ENCODE results near the gene PLEKHH3.

The PLEKHH3 gene

GRCh38 chr17:42686520-42687128 is 9.8 kb upstream of the PLEKHH3 start:
- DNase-seq: no peak

- DNase-seq: no peak
Observed at GRCh38 chr17:42685831-42686230, 9.0 kb upstream of the PLEKHH3 start.

- DNase-seq: no peak
Observed at GRCh38 chr17:42684929-42685556, 8.2 kb upstream of the PLEKHH3 start.

GRCh38 chr17:42683407-42684034 is 6.7 kb upstream of the PLEKHH3 start:
- DNase-seq: no peak

- no peak for DNase-seq
Observed at GRCh38 chr17:42682722-42683403, 6.1 kb upstream of the PLEKHH3 start.

GRCh38 chr17:42681976-42682721 is 5.4 kb upstream of the PLEKHH3 start, which contains the start of gene CNTNAP1:
Gene CNTNAP1 (plus strand): TSS chr17:42682531. CDS start chr17:42682830, 299 bp downstream.
- no peak for DNase-seq

GRCh38 chr17:42680331-42680808 is 3.6 kb upstream of the PLEKHH3 start:
- DNase-seq: no peak

- no peak for DNase-seq
Observed at GRCh38 chr17:42679492-42680330, 2.9 kb upstream of the PLEKHH3 start.

- no peak for DNase-seq
Observed at GRCh38 chr17:42678951-42679491, 2.2 kb upstream of the PLEKHH3 start.

GRCh38 chr17:42677921-42678781 is 1.4 kb upstream of the PLEKHH3 start:
- DNase-seq: peak; percentile 49

- DNase-seq: peak; percentile 99
Observed at GRCh38 chr17:42677012-42677857, 441 bp upstream of the PLEKHH3 start.

- no peak for DNase-seq
Observed at GRCh38 chr17:42675965-42676423, 800 bp downstream of the PLEKHH3 start.

GRCh38 chr17:42675348-42675964 is 1.3 kb downstream of the PLEKHH3 start:
- DNase-seq: no peak

- no peak for DNase-seq
Observed at GRCh38 chr17:42674755-42675347, 1.9 kb downstream of the PLEKHH3 start.

GRCh38 chr17:42673885-42674754 is 2.7 kb downstream of the PLEKHH3 start:
- DNase-seq: no peak

GRCh38 chr17:42673266-42673884 is 3.4 kb downstream of the PLEKHH3 start:
- no peak for DNase-seq

- no peak for DNase-seq
Observed at GRCh38 chr17:42672038-42672437, 4.8 kb downstream of the PLEKHH3 start.
